Measurements from ENCODE around the gene IFIH1.

The IFIH1 gene

DNA sequence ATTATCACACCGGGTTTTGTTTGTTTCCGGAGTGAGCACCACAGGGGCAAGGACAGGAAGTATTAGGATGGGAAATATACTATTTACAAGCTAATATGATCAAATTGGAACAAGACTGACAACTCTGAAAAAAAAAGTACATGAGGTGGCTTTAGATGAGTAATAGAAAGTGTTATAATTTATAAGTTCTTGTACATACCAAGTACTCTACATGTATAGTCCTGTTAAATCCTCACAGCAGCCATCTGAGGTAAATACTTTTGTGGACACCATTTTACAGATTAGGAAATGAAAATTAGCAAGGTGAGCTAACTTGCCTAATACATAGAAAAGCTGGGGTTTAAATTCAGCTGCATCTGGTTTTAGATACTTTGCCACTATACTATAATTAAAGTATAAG is 86.5 kb downstream of the IFIH1 start:
- no peaks in the 10 kb centered on the region for H3K27me3 ChIP-seq (ENCODE audit: control insufficient read depth, insufficient read depth, low read length)
- no peaks in the 10 kb centered on the region for H3K36me3 ChIP-seq (ENCODE audit: control insufficient read depth, insufficient read depth, low read length)
- H3K4me3 ChIP-seq (ENCODE audit: low read depth, low read length) = no peak overlapping the region
- H3K4me1 ChIP-seq (ENCODE audit: control insufficient read depth, insufficient read depth, low read length) = no peaks in the 10 kb centered on the region
- H3K9ac ChIP-seq (ENCODE audit: low read depth, low read length) = no peak overlapping the region
- no peaks in the 10 kb centered on the region for H3K9me3 ChIP-seq (ENCODE audit: control insufficient read depth, insufficient read depth, low read length)

DNA sequence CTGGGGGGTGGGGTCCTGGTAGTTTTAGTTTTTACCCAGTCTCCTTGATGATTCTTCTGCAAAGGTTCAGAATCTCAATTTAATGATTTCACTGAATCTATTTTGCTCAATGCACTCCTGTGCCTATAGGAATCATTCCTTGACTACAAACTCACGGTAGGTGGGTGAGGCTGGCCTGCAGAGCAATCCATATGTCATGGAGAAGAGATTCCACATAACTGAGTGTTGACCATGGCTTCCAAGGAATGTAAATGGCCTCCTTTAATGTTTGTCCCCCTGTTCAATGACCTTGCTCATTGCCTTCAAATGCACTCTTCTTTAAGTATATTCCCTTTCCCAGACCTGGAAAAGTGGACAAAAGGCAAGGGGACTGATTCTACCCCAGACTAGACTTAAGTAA is 87.7 kb downstream of the IFIH1 start:
- H3K36me3 ChIP-seq (ENCODE audit: control insufficient read depth, insufficient read depth, low read length) = no peaks in the 10 kb centered on the region
- H3K4me1 ChIP-seq (ENCODE audit: control insufficient read depth, insufficient read depth, low read length) = no peaks in the 10 kb centered on the region
- no peak overlapping the region for H3K4me3 ChIP-seq (ENCODE audit: low read depth, low read length)
- H3K27me3 ChIP-seq (ENCODE audit: control insufficient read depth, insufficient read depth, low read length) = no peaks in the 10 kb centered on the region
- no peak overlapping the region for H3K9ac ChIP-seq (ENCODE audit: low read depth, low read length)
- H3K9me3 ChIP-seq (ENCODE audit: control insufficient read depth, insufficient read depth, low read length) = no peaks in the 10 kb centered on the region

DNA sequence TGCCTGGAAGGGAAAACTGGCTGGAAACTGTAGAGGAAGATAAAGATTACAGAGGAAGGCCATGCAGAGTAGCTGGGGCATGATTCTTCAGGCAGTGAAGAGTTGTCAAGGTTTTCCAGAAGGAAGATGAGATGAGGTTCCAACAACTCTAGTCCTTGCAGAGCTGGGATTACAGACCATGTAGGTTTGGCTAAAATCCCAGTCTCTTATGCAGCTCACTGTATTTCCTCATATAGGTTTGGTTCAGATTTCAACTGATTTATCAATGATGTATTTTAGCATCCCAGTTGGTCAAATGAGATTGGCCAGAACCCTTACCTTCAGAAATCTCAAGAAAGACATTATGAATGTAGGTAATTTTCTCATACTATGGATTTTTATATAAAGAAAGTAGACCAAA is 91.6 kb downstream of the IFIH1 start:
- H3K9me3 ChIP-seq (ENCODE audit: control insufficient read depth, insufficient read depth, low read length) = no peaks in the 10 kb centered on the region
- H3K4me1 ChIP-seq (ENCODE audit: control insufficient read depth, insufficient read depth, low read length) = peaks cover 6% of the 10 kb centered on the region
- H3K27me3 ChIP-seq (ENCODE audit: control insufficient read depth, insufficient read depth, low read length) = no peaks in the 10 kb centered on the region
- no peak overlapping the region for H3K9ac ChIP-seq (ENCODE audit: low read depth, low read length)
- no peak overlapping the region for H3K4me3 ChIP-seq (ENCODE audit: low read depth, low read length)
- H3K36me3 ChIP-seq (ENCODE audit: control insufficient read depth, insufficient read depth, low read length) = no peaks in the 10 kb centered on the region

DNA sequence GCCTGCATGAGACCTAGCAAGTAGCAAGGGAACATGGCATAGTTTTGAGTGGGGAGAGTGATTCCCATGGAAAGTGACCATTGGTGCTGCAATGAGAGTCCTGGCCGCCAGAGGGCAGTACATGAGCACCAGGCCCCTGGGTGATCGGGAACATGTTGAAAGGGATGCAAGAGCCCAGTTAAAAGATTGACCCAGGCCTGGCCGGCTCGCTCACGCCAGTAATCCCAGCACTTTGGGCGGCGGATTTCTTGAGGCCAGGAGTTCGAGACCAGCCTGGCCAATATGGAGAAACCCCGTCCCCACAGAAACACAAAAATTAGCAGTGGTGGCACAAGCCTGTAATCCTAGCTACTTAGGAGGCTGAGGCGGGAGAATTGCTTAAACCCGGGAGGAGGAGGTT is 97.4 kb downstream of the IFIH1 start:
- Histone ChIP-seq H3K9me3 (ENCODE audit: control insufficient read depth, insufficient read depth, low read length) (no peaks in the 10 kb centered on the region), H3K9ac (ENCODE audit: low read depth, low read length) (no peak overlapping the region), H3K27me3 (ENCODE audit: control insufficient read depth, insufficient read depth, low read length) (no peaks in the 10 kb centered on the region), H3K36me3 (ENCODE audit: control insufficient read depth, insufficient read depth, low read length) (no peaks in the 10 kb centered on the region), H3K4me1 (ENCODE audit: control insufficient read depth, insufficient read depth, low read length) (peaks cover 6% of the 10 kb centered on the region), H3K4me3 (ENCODE audit: low read depth, low read length) (no peak overlapping the region)

GRCh38 chr2:162220368-162220767 is 98.1 kb downstream of the IFIH1 start:
- Histone ChIP-seq H3K9me3 (ENCODE audit: control insufficient read depth, insufficient read depth, low read length) (no peaks in the 10 kb centered on the region), H3K9ac (ENCODE audit: low read depth, low read length) (no peak overlapping the region), H3K4me1 (ENCODE audit: control insufficient read depth, insufficient read depth, low read length) (peaks cover 4% of the 10 kb centered on the region), H3K4me3 (ENCODE audit: low read depth, low read length) (no peak overlapping the region), H3K36me3 (ENCODE audit: control insufficient read depth, insufficient read depth, low read length) (no peaks in the 10 kb centered on the region), H3K27me3 (ENCODE audit: control insufficient read depth, insufficient read depth, low read length) (no peaks in the 10 kb centered on the region)

GRCh38 chr2:162219426-162219825 is 99.1 kb downstream of the IFIH1 start:
- no peaks in the 10 kb centered on the region for H3K4me1 ChIP-seq (ENCODE audit: control insufficient read depth, insufficient read depth, low read length)

GRCh38 chr2:162217598-162217997 is 100.9 kb downstream of the IFIH1 start:
- Histone ChIP-seq H3K9ac (ENCODE audit: low read depth, low read length) (no peak overlapping the region), H3K9me3 (ENCODE audit: control insufficient read depth, insufficient read depth, low read length) (no peaks in the 10 kb centered on the region), H3K27me3 (ENCODE audit: control insufficient read depth, insufficient read depth, low read length) (no peaks in the 10 kb centered on the region)

More at GRCh38 chr2:162219426-162219825, 99.1 kb downstream of the IFIH1 start:
- H3K27me3 ChIP-seq (ENCODE audit: control insufficient read depth, insufficient read depth, low read length) = no peaks in the 10 kb centered on the region
- no peak overlapping the region for H3K4me3 ChIP-seq (ENCODE audit: low read depth, low read length)
- no peak overlapping the region for H3K9ac ChIP-seq (ENCODE audit: low read depth, low read length)
- no peaks in the 10 kb centered on the region for H3K9me3 ChIP-seq (ENCODE audit: control insufficient read depth, insufficient read depth, low read length)
- no peaks in the 10 kb centered on the region for H3K36me3 ChIP-seq (ENCODE audit: control insufficient read depth, insufficient read depth, low read length)

More at GRCh38 chr2:162217598-162217997, 100.9 kb downstream of the IFIH1 start:
- Histone ChIP-seq H3K4me1 (ENCODE audit: control insufficient read depth, insufficient read depth, low read length) (no peaks in the 10 kb centered on the region), H3K4me3 (ENCODE audit: low read depth, low read length) (no peak overlapping the region), H3K36me3 (ENCODE audit: control insufficient read depth, insufficient read depth, low read length) (no peaks in the 10 kb centered on the region)

Data from iPS-15b (cell line).